Activated CD8-positive, alpha-beta memory T cell treated with anti-CD3 and anti-CD28 coated beads for 1 hour (primary cell): ENCODE results near the gene GRB10.

ENCODE experiments used
- DNase-seq, 2 donors: peaks; one replicate each; pipeline ENCODE4 v3.0.0-alpha.2; 2020; ENCODE audit warnings: low read depth in 1 of 2; ENCODE audit errors: extremely low read depth in 1 of 2

GRB10 gene

DNA sequence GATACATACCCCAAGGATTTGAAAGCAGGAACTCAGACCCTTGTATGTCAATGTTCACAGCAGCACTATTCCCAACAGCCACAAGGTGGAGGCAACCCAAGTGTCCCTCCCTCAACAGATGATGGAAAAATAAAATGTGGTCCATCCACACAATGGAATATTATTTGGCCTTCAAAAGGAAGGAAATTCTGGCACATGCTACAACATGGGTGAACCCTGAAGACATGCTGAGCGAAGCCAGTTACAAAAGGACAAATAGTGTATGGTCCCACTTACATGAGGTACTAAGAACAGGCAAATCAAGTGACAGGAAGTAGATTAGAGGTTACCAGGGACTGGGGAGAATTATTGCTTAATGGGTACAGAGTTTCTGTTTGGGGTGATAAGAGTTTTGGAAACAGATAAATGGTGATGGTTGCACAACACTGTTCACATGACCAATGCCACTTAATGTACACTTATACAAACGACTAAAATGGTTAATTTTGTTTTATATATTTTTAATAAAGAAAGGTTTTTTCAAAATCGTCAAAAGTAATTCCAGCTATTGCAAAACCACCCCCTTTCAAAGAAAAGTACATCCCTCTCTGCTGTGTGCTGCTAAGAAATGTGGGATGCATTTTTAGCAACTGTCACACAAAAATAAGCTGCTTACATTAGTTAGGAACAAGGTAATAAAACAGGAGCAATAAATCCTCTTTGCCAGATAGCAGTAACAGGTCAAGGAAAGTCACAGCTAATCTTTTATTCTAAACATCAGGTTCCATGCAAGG lies 85.7 kb downstream of the GRB10 start:
- no peak for DNase-seq

DNA sequence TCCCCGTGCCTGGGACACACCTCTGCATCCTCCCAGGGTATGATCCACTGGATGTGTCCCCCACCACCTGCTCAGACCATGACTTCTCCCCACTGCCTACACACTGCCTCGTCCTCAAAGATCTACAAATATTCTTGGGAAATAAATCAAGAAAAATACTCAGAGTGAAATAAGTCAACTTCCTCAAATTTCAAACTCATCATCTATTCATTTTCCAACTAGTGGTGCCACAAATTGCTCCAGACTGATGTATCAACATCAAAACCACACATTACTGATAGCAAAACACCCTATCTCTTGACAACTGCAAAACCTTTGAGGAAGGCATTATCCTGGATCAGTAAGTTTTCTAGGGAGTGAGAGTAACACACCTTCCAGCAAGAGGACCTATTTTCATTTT lies 87.7 kb downstream of the GRB10 start:
- no peak for DNase-seq

DNA sequence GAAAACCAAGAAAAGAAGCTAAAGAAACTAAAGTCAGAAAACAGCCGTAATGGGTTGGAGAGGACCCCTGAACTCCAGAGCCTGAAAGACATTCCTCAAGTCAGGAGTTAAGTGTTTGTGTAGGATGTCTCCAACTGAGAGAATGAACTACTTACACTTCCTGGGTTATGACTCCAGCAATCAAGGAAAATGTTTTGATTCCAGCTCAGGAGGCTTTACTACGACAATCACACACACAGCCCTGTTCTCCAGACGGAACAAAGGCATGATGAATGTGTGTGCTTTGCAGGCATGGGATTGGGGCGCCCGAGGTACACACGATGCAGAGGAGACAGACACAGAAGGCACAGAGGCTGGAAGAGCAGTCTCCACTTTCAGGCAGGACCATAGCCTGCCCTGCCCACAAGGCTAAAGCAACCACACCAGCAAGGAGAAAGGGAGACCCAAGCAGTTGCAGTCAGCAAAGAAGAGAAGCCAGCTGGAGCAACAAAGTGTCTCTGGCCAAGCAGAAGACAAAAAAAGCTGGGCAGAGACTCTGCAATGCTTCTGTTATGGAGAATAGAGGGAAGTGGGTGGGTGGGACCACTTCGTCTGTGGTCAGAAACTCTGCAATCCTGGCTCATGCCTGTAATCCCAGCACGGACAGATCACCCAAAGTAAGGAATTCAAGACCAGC lies 89.1 kb downstream of the GRB10 start:
- DNase-seq, result no peak

DNA sequence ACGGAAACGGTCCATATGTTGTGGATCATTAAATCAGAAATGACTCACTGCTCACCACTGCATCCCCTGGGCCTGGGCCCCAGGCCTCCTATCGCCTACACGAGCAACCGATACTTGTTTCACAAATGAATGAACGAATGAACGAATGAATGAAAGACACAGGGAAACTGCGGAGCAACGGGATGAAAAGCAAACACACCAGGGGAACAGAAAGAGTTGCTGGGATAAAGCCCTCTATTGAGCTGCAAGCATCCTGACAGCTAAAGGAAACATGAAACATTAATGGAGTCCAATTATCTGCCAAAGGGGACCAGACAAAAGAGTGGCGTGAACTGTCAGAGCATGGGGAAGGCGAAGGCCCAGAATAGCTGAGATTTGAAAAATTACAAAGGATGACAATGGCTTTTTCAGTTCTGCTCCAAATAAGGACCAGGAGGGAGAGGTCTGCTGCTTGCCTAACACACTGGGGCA lies 92.1 kb downstream of the GRB10 start:
- no peak for DNase-seq

DNA sequence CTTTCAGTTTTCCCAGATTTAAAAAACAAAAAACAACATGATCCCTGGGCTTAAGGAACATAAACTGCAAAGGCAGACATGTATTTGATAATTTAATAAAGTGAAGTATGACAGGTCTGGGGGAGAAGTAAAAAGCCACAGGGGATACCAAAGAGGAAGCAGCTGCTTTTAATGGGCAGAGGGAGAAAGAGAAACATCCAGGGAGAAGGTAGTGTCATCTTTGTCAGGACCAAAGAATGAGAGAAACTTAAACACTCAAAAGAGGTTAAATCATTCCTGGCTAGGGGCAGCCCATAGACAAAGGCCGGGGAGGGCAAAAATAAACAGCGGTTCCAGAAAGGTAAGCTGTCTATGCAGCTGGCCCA lies 94.5 kb downstream of the GRB10 start:
- no peak for DNase-seq

DNA sequence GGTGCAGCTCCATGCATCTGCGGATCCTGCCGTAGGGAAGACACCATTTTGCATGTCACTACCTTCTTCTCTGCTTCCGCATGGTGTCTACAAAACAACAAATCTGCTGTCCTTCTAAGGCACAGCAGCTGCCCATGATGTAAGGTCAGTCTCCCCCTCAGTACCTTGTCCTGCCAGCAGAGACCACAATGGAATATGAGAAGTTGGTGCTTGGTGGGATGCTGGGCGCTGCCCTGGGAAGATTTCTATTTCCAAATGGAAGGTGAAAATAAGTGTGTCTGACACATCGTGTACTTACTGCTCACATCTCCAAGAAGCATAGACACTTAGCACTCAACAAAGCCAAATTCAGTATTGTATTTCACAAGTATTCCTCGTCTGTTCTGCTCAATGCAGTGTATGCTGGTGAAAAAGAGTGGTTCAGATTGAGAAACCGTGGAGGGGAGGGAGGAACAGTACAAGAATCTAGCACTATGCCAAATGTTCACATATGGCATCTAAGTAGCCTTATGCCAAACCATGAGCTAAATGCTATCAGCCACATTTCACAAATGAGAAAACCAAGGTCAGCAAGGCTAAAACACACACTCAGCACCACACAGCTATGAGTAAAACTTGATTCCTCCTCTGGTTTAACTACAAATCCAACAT lies 95.0 kb downstream of the GRB10 start:
- DNase-seq, result no peak

GRCh38 chr7:50687096-50687495 lies 95.6 kb downstream of the GRB10 start:
- DNase-seq, result no peak

GRCh38 chr7:50685135-50686065 lies 97.3 kb downstream of the GRB10 start:
- no peak for DNase-seq

DNA sequence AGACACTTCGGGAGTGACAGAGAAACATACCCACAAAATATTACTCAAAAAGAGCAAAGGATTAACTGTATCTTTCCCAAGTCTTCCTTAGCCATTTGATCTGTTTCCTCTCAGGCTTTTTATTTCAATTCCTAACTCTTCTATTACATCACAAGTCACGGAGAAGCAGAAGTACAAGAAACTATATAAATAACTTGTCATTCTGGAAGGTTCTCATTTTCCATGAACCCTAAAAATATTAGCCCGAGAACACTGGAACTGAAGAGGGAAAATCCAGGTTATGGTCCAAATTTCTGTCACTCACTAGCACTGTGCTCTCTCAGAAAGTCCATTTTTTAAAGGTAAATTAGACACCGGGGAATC lies 98.0 kb downstream of the GRB10 start:
- DNase-seq, result no peak

- DNase-seq, result no peak
These were observed 98.5 kb downstream of the GRB10 start for GRCh38 chr7:50684011-50684712.

DNA sequence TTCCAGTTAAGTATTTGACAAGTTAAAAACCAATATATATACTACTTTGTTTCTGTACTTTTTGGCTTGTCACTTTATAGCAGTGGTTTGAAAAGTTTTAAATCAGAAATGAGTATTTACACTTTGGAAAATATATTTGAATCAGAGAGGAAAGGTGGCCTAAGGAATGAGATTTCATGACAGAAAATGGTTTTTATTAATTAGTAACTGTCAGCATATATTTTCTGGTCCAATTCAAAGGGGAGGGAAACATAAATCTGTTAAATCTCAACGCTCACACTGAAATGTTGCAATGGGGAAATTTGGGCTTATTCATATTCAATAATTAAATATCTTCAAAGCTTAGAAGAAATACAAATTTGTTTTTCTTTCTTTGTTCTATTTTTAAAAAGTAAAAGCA lies 100.1 kb downstream of the GRB10 start:
- DNase-seq, result no peak

DNA sequence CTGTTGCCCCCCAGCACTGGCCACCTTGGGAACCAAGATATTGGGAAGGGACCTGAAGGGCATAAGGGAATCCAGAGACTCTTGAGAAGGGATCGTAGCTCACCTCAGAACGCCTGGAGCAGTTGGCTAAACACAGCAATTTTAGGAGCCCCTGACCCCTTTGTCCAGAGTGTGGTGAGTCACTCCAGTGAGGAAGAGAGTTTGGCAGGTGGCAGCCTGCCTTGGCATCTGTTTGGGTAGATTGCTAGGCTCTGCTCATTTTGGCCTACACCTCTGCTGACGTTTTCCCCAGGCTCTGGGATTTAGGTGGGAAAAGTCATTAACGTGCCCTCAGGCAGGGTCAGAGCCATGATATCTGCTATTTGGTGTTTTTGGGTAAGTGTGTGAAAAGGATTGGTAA lies 100.6 kb downstream of the GRB10 start:
- DNase-seq, result no peak

- no peak for DNase-seq
These were observed 101.2 kb downstream of the GRB10 start for GRCh38 chr7:50681432-50682045.

GRCh38 chr7:50679218-50680007 lies 103.3 kb downstream of the GRB10 start:
- DNase-seq, result no peak

DNA sequence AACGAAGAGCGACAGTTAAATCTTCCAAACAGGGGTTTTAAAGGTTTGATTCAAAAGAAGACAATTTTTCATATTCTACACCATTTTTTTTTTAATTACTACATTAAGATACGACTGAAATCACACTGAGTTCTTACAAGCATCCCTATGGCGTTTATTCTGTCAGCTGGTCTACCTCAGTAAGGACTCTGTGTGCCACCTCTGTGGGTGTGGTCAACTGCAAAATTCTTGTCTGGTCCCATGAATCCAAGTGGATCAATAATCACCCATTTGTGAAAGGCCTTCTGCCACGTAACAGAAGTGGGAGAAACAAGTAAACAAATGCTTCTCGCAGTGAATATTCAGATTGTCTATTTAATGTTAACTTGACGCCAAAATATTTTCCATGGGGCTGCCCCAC lies 104.1 kb downstream of the GRB10 start:
- DNase-seq, result no peak

GRCh38 chr7:50677638-50677996 lies 105.1 kb downstream of the GRB10 start:
- DNase-seq, result no peak

GRCh38 chr7:50676740-50677637 lies 105.7 kb downstream of the GRB10 start:
- DNase-seq, result no peak

GRCh38 chr7:50676079-50676478 lies 106.6 kb downstream of the GRB10 start:
- DNase-seq, result no peak
